CD4-positive, alpha-beta memory T cell (primary cell): ENCODE data around the gene SYVN1. TPM values are rescaled to one million over a fixed set of nuclear protein-coding genes. Genes with fewer than 3 reads are reported as not detected.

Experiments
- CTCF ChIA-PET: fragments of 350-600 bp; sonication (Branson Sonifier 250); formaldehyde crosslinking; loops from one replicate; lab custom pipeline; 2021; ENCODE audit warnings: inconsistent platforms; ENCODE audit not compliant: partially characterized antibody; lab: Charles Lee
- POLR2A ChIA-PET: fragments of 350-600 bp; sonication (Branson Sonifier 250); formaldehyde crosslinking; loops from one replicate; lab custom pipeline; 2021; ENCODE audit not compliant: partially characterized antibody; lab: Charles Lee
- DNase-seq, 5 donors: peaks; one replicate each; pipeline versions ENCODE4 v3.0.0 to v3.0.0-alpha.2; 2020 to 2022; ENCODE audit warnings: mixed read lengths in 1 of 5
- H3K27ac ChIP-seq: one replicate; pipeline ENCODE4 v1.7.0; 2013; ENCODE audit warnings: low read depth, low read length
- H3K27me3 ChIP-seq: 2 replicates; pipeline ENCODE4 v1.7.0; 2013; ENCODE audit warnings: mild to moderate bottlenecking, low read length, moderate library complexity; ENCODE audit not compliant: insufficient read depth
- H3K36me3 ChIP-seq: 2 replicates; pipeline ENCODE4 v1.7.0; 2013; ENCODE audit warnings: mild to moderate bottlenecking, low read length, moderate library complexity; ENCODE audit not compliant: insufficient read depth
- H3K4me1 ChIP-seq: 2 replicates; pipeline ENCODE4 v1.7.0; 2013; ENCODE audit warnings: mild to moderate bottlenecking, low read length, moderate library complexity; ENCODE audit not compliant: insufficient read depth
- H3K4me3 ChIP-seq, 2 donors: one replicate each; pipeline ENCODE4 v1.7.0; 2013; ENCODE audit warnings: low read length in 2 of 2, mild to moderate bottlenecking in 1 of 2
- H3K9me3 ChIP-seq, 2 donors: one replicate each; pipeline ENCODE4 v1.7.0; 2013; ENCODE audit warnings: low read length in 2 of 2, control low read depth in 1 of 2; ENCODE audit not compliant: control insufficient read depth in 1 of 2
- H3K27ac Mint-ChIP-seq, 7 donors: one replicate each; pipeline ENCODE4 v1.8.0; 2020 to 2021; ENCODE audit warnings: mixed read lengths in 7 of 7, mild to moderate bottlenecking in 6 of 7, inconsistent platforms in 3 of 7, moderate library complexity in 3 of 7
- H3K27me3 Mint-ChIP-seq, 2 donors: one replicate each; pipeline ENCODE4 v1.8.0; 2020 to 2021; ENCODE audit warnings: mixed read lengths in 2 of 2
- H3K36me3 Mint-ChIP-seq, 2 donors: one replicate each; pipeline ENCODE4 v1.8.0; 2020 to 2021; ENCODE audit warnings: mixed read lengths in 2 of 2, inconsistent platforms in 1 of 2, mild to moderate bottlenecking in 1 of 2
- H3K4me1 Mint-ChIP-seq, 4 donors: one replicate each; pipeline ENCODE4 v1.8.0; 2020 to 2021; ENCODE audit warnings: mixed read lengths in 4 of 4, mild to moderate bottlenecking in 1 of 4
- H3K4me3 Mint-ChIP-seq, 8 donors: one replicate each; pipeline ENCODE4 v1.8.0; 2020 to 2021; ENCODE audit warnings: mixed read lengths in 8 of 8, mild to moderate bottlenecking in 7 of 8, moderate library complexity in 6 of 8, inconsistent platforms in 3 of 8
- H3K9me3 Mint-ChIP-seq, 8 donors: one replicate each; pipeline ENCODE4 v1.8.0; 2020 to 2021; ENCODE audit warnings: mixed read lengths in 8 of 8, mild to moderate bottlenecking in 5 of 8, inconsistent platforms in 3 of 8, moderate library complexity in 1 of 8
- intact Hi-C: fragments of 100-400 bp; cut with micrococcal nuclease; formaldehyde crosslinking; loops from one replicate; pipeline ENCODE4 v1.15.1; 2023
- polyA plus RNA-seq, 2 donors: library from polyadenylated mRNA; unstranded; fragments of 300-500 nt; fragmentation: Illumina TruSeq; gene quantifications; one replicate each; pipeline ENCODE4 v1.2.3, GENCODE V29; 2021
- total RNA-seq, 2 experiments: library from RNA; stranded (reverse); gene quantifications; one replicate each; pipeline ENCODE4 v1.2.3, GENCODE V29; 2021

SYVN1 gene
- total and polyA plus RNA-seq, 4 experiments from 2014 or later = 2.8 to 76.5 (median 45.5) TPM

GRCh38 chr11:65135633-65136145, 1.4 kb upstream of the SYVN1 start:
- peaks cover 22% of the 10 kb centered on the region for H3K36me3 ChIP-seq
- intact Hi-C loops = loop anchor here (10.0 kb wide), 1 partner anchor 719 kb away; the partner anchor contains the start of gene CFL1
- H3K9me3 Mint-ChIP-seq = peaks cover 0 to 5% (median 0%) of the 10 kb centered on the region in 8 donors
- POLR2A ChIA-PET = interaction anchor here (0.6 to 7.5 kb wide), 26 partner anchors 9 to 1153 kb away, joined by 3 to 251 read pairs (median 6); partner anchors contain the start of genes CAPN1, CDC42EP2, FAU and MALAT1
- peak overlapping the region; percentile 97 to 100 (median 98) for H3K4me3 Mint-ChIP-seq
- DNase-seq = no peak
- CTCF ChIA-PET = interaction anchor here (1.3 to 3.5 kb wide), 6 partner anchors 14 to 194 kb away, joined by 3 to 23 read pairs (median 7); partner anchors contain the start of genes FAU, MRPL49, TM7SF2 and ZNHIT2
- peaks cover 30% of the 10 kb centered on the region for H3K4me1 ChIP-seq
- no peaks in the 10 kb centered on the region for H3K9me3 ChIP-seq
- H3K4me3 ChIP-seq = peak overlapping the region; percentile 68 to 99
- peaks cover 23 to 48% (median 33%) of the 10 kb centered on the region in 4 donors for H3K4me1 Mint-ChIP-seq
- no peaks in the 10 kb centered on the region for H3K27me3 ChIP-seq
- H3K27ac ChIP-seq = peak overlapping the region; percentile 99
- H3K27ac Mint-ChIP-seq = peak overlapping the region; percentile 99 to 100 (median 100)
- peaks cover 0 to 2% of the 10 kb centered on the region in 2 donors for H3K27me3 Mint-ChIP-seq
- peaks cover 5 to 37% of the 10 kb centered on the region in 2 donors for H3K36me3 Mint-ChIP-seq

GRCh38 chr11:65134952-65135632, 773 bp upstream of the SYVN1 start:
- H3K36me3 Mint-ChIP-seq = peaks cover 5 to 40% of the 10 kb centered on the region in 2 donors
- peak overlapping the region; percentile 99 to 100 (median 100) for H3K27ac Mint-ChIP-seq
- Histone ChIP-seq H3K4me3 (peak overlapping the region; percentile 68 to 99), H3K27ac (peak overlapping the region; percentile 99), H3K4me1 (peaks cover 30% of the 10 kb centered on the region), H3K36me3 (peaks cover 27% of the 10 kb centered on the region), H3K27me3 (no peaks in the 10 kb centered on the region), H3K9me3 (no peaks in the 10 kb centered on the region)
- peak overlapping the region; percentile 97 to 100 (median 98) for H3K4me3 Mint-ChIP-seq
- DNase-seq = peak; percentile 89 to 95 (median 92)
- POLR2A ChIA-PET = interaction anchor here (0.6 to 7.5 kb wide), 34 partner anchors 9 to 1154 kb away, joined by 3 to 251 read pairs (median 5); partner anchors contain the start of genes ARL2, CAPN1, CDC42EP2 and DPF2
- CTCF ChIA-PET = interaction anchor here (1.3 to 3.5 kb wide), 8 partner anchors 13 to 194 kb away, joined by 3 to 23 read pairs (median 4); partner anchors contain the start of genes CAPN1, FAU, MRPL49 and TM7SF2
- H3K27me3 Mint-ChIP-seq = peaks cover 0 to 2% of the 10 kb centered on the region in 2 donors
- peaks cover 23 to 48% (median 33%) of the 10 kb centered on the region in 4 donors for H3K4me1 Mint-ChIP-seq
- H3K9me3 Mint-ChIP-seq = peaks cover 0 to 5% (median 0%) of the 10 kb centered on the region in 8 donors
- intact Hi-C loops = loop anchor here (1.0 to 10.0 kb wide), 4 partner anchors 13 to 720 kb away; partner anchors contain the start of genes CAPN1, CFL1, FAU and MRPL49

- peak overlapping the region; percentile 68 to 99 for H3K4me3 ChIP-seq
- H3K27me3 Mint-ChIP-seq = no peaks in the 10 kb centered on the region
- peaks cover 0 to 5% (median 0%) of the 10 kb centered on the region in 8 donors for H3K9me3 Mint-ChIP-seq
- no peaks in the 10 kb centered on the region for H3K9me3 ChIP-seq
- H3K4me1 Mint-ChIP-seq = peaks cover 23 to 48% (median 33%) of the 10 kb centered on the region in 4 donors
- intact Hi-C loops = loop anchor here (1.0 to 10.0 kb wide), 4 partner anchors 11 to 721 kb away; partner anchors contain the start of genes CAPN1, CFL1, FAU and MRPL49
- CTCF ChIA-PET = interaction anchor here (1.3 to 2.5 kb wide), 3 partner anchors 21 to 56 kb away, joined by 3 to 11 read pairs (median 4); partner anchors contain the start of genes CAPN1 and TM7SF2
- no peaks in the 10 kb centered on the region for H3K27me3 ChIP-seq
- H3K27ac ChIP-seq = peak overlapping the region; percentile 99
- DNase-seq = peak in 2 of 5 donors; percentile 21 to 42
- POLR2A ChIA-PET = interaction anchor here (0.8 to 7.5 kb wide), 14 partner anchors 13 to 1985 kb away, joined by 3 to 251 read pairs (median 9); partner anchors contain the start of genes ATG2A, CAPN1, FAU and KDM2A
- H3K36me3 Mint-ChIP-seq = peaks cover 5 to 50% of the 10 kb centered on the region in 2 donors
- peaks cover 30% of the 10 kb centered on the region for H3K4me1 ChIP-seq
- peak overlapping the region; percentile 99 to 100 (median 100) for H3K27ac Mint-ChIP-seq
- peak overlapping the region; percentile 97 to 100 (median 98) for H3K4me3 Mint-ChIP-seq
- peaks cover 39% of the 10 kb centered on the region for H3K36me3 ChIP-seq
These were observed 595 bp downstream of the SYVN1 start for GRCh38 chr11:65133724-65134123.

- peak overlapping the region; percentile 99 for H3K27ac ChIP-seq
- peak overlapping the region; percentile 97 to 100 (median 98) for H3K4me3 Mint-ChIP-seq
- ChIA-PET CTCF (interaction anchor here (2.5 kb wide), 1 partner anchor 21 kb away, joined by 11 read pairs; the partner anchor contains the start of gene TM7SF2), POLR2A (interaction anchor here (0.8 to 7.5 kb wide), 9 partner anchors 12 to 1986 kb away, joined by 3 to 251 read pairs (median 21); partner anchors contain the start of genes ATG2A, CAPN1, FAU and KDM2A)
- peaks cover 30% of the 10 kb centered on the region for H3K4me1 ChIP-seq
- H3K27ac Mint-ChIP-seq = peak overlapping the region; percentile 99 to 100 (median 100)
- H3K9me3 ChIP-seq = no peaks in the 10 kb centered on the region
- peak in 4 of 5 donors; percentile 26 to 76 (median 30) for DNase-seq
- no peaks in the 10 kb centered on the region for H3K27me3 Mint-ChIP-seq
- intact Hi-C loops = loop anchor here (10.0 kb wide), 1 partner anchor 722 kb away; the partner anchor contains the start of gene CFL1
- H3K36me3 Mint-ChIP-seq = peaks cover 5 to 56% of the 10 kb centered on the region in 2 donors
- H3K4me1 Mint-ChIP-seq = peaks cover 23 to 48% (median 33%) of the 10 kb centered on the region in 4 donors
- peaks cover 0 to 5% (median 0%) of the 10 kb centered on the region in 8 donors for H3K9me3 Mint-ChIP-seq
- peak overlapping the region; percentile 68 to 99 for H3K4me3 ChIP-seq
- peaks cover 45% of the 10 kb centered on the region for H3K36me3 ChIP-seq
- no peaks in the 10 kb centered on the region for H3K27me3 ChIP-seq
These were observed 1.2 kb downstream of the SYVN1 start for GRCh38 chr11:65132988-65133700.

- no peaks in the 10 kb centered on the region for H3K27me3 ChIP-seq
- peaks cover 30% of the 10 kb centered on the region for H3K4me1 ChIP-seq
- Mint-ChIP-seq H3K36me3 (peaks cover 5 to 61% of the 10 kb centered on the region in 2 donors), H3K27me3 (no peaks in the 10 kb centered on the region), H3K9me3 (peaks cover 0 to 5% (median 0%) of the 10 kb centered on the region in 8 donors), H3K27ac (peak overlapping the region in 6 of 7 donors; percentile 31 to 100 (median 90)), H3K4me1 (peaks cover 22 to 45% (median 32%) of the 10 kb centered on the region in 4 donors), H3K4me3 (peak overlapping the region; percentile 42 to 100 (median 98))
- no peaks in the 10 kb centered on the region for H3K9me3 ChIP-seq
- ChIA-PET CTCF (interaction anchor here (0.6 to 1.9 kb wide), 2 partner anchors 9 to 22 kb away, joined by 3 to 6 read pairs; no protein-coding TSS in a partner anchor), POLR2A (interaction anchor here (0.9 to 7.5 kb wide), 5 partner anchors 11 to 216 kb away, joined by 4 to 251 read pairs (median 5); partner anchors contain the start of genes ATG2A, CAPN1, FAU and MRPL49)
- H3K4me3 ChIP-seq = no peak overlapping the region
- DNase-seq = no peak
- intact Hi-C loops = loop anchor here (10.0 kb wide), 1 partner anchor 722 kb away; the partner anchor contains the start of gene CFL1
- peak overlapping the region; percentile 99 for H3K27ac ChIP-seq
- peaks cover 51% of the 10 kb centered on the region for H3K36me3 ChIP-seq
These were observed 1.9 kb downstream of the SYVN1 start for GRCh38 chr11:65132238-65132987.
